ENCODE data around the gene CAMK2B.

DNA sequence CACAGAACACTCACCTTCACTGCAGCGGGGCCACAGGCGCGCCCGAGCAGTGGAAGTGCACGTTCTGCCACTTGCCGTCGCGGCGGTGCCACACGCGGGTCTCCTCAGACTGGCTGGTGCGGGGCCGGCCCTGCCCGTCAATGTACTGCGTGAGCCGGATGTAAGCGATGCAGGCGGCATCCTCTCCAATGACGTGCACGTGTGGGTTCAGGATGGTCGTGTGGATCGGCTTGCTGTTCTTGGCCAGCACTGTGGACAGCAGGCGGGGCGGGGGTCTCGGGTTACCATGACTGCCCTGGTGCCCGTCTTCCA lies 105.4 kb downstream of the CAMK2B start:
- TF ChIP-seq CTCF (conservative IDR thresholded peaks at IDR 0.05; ENCODE audit: low read depth in 2 of 2), result no peak
- no peak for TF ChIP-seq EZH2phosphoT487 (IDR thresholded peaks at IDR 0.05; ENCODE audit: unreplicated experiment)
- TF ChIP-seq, protein P1, sequence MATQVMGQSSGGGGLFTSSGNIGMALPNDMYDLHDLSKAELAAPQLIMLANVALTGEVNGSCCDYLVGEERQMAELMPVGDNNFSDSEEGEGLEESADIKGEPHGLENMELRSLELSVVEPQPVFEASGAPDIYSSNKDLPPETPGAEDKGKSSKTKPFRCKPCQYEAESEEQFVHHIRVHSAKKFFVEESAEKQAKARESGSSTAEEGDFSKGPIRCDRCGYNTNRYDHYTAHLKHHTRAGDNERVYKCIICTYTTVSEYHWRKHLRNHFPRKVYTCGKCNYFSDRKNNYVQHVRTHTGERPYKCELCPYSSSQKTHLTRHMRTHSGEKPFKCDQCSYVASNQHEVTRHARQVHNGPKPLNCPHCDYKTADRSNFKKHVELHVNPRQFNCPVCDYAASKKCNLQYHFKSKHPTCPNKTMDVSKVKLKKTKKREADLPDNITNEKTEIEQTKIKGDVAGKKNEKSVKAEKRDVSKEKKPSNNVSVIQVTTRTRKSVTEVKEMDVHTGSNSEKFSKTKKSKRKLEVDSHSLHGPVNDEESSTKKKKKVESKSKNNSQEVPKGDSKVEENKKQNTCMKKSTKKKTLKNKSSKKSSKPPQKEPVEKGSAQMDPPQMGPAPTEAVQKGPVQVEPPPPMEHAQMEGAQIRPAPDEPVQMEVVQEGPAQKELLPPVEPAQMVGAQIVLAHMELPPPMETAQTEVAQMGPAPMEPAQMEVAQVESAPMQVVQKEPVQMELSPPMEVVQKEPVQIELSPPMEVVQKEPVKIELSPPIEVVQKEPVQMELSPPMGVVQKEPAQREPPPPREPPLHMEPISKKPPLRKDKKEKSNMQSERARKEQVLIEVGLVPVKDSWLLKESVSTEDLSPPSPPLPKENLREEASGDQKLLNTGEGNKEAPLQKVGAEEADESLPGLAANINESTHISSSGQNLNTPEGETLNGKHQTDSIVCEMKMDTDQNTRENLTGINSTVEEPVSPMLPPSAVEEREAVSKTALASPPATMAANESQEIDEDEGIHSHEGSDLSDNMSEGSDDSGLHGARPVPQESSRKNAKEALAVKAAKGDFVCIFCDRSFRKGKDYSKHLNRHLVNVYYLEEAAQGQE (IDR thresholded peaks at IDR 0.05; ENCODE audit: unreplicated experiment), result no peak
- no peak for TF ChIP-seq POLR2AphosphoS5 (IDR thresholded peaks at IDR 0.05; ENCODE audit: low read depth)
- TF ChIP-seq STAT1 (IDR thresholded peaks at IDR 0.05; ENCODE audit: unreplicated experiment), result no peak

All from GM23338 (cell line).